Measurements from ENCODE around the gene CPA2. TPM values are rescaled to one million over a fixed set of nuclear protein-coding genes. Genes with fewer than 3 reads are reported as not detected.
"Not testable (repeated sequence)": the region's sequence is repeated elsewhere in the genome, so short reads cannot be mapped to it uniquely, and the experiment has no call there.

Gene CPA2
- total RNA-seq, result under 1 TPM; 0.14 to 0.44 TPM

DNA sequence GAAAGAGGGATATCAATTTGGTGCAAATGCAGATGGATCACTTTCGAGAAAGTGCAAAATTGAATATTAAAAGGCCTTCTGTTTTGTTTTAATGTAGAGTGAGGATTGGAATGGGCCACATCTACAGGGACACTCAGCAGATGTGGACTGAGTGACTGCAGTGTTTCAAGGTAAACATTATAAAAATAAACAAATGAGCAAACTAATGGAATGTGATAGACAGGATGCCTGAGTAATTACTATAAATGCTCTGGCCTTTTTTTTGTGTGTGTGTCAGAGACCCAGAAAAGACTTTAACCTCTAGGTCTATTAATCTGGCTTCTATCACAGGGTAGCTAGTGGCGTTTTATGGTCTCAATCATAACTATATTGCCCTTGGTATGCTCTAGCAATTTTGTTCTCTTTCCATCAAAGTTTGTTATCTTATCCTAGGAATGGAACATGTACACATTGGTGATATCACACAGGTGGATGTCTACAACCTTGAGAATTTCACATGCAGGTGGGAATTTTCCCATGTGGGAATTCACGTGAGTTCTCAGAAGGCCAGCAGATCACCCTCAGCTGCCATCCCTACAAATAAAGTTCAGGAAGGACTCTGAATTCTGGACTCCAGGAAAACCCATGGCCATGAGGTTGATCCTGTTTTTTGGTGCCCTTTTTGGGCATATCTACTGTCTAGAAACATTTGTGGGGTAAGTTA is at the start of gene CPA2:
TSS of gene CPA2 (plus strand) at position 606 of the 703 bp plus-strand sequence. CDS start at position 625, 19 bp downstream.
- intact Hi-C loops (cut with micrococcal nuclease), result no loop called here
- Mint-ChIP-seq H3K4me3 (no peak within 1 kb of the TSS), H3K9me3 (no peaks in the 10 kb centered on the region), H3K27ac (no peak within 1 kb of the TSS), H3K4me1 (ENCODE audit: low read depth) (no peaks in the 10 kb centered on the region), H3K27me3 (peaks cover 1% of the 10 kb centered on the region), H3K36me3 (no peaks in the 10 kb centered on the region)
- no peak for DNase-seq
- POLR2A ChIA-PET, result no interaction called here
- CTCF ChIA-PET, result no interaction called here

DNA sequence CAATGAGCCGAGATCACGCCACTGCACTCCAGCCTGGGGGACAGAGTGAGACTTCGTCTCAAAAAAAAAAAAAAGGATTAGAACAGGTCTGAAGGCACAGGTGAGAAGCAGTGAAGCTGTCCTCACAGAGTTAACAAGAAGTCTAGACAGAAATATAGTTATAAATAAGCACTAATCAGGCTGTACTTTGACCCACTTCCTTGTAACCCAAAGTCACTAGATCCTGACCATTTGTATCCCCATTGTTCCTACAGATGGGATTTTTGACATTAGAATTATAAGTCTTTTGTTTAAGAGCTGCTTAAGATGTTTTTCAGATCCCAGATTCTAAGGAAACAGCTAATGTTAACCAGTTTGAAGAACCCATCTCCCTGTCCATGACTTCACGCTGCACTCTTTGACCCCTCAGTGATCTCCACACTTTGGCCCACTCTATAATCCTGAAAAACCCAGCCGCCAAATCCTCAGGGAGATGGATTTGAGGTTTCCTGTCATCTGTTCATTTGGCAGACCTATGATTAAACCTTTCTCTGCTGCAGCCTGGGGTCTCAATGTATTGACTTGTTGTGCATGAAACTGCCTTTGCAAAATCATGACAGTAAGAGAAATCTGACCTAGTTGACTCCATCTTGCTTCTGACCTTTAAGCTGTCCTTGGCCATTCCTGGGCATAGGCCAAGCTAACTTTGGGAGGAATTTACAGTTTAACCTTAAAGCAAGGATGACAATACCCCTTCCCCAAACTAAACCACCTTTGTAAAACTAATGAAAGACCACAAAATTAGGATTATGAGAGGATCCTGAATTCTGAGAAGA is 47.6 kb upstream of the CPA2 start:
- Mint-ChIP-seq H3K27ac (no peak overlapping the region), H3K36me3 (no peaks in the 10 kb centered on the region), H3K9me3 (no peaks in the 10 kb centered on the region), H3K27me3 (peaks cover 4% of the 10 kb centered on the region), H3K4me3 (no peak overlapping the region), H3K4me1 (ENCODE audit: low read depth) (no peaks in the 10 kb centered on the region)
- ChIA-PET POLR2A (no interaction called here), CTCF (no interaction called here)
- intact Hi-C loops (cut with micrococcal nuclease), result no loop called here
- DNase-seq, result no peak

DNA sequence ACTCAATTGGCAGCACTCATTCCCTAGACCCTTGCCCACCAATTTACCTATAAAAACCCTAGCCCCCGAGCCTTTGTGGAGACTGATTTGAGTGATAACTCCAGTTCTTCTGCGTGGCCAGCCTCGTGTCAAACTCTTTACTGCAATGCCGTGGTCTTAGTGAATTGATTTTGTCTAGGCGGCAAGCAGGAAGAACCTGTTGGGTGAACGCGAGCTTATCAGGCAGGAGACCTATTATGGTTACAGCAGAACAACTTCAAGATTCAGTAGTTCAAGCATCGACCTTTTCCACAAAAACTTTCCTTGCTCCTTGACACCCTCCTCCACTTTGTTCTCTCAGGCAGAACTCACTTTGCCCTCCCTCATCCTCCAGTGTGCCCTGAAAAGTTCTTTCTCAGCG is 46.8 kb upstream of the CPA2 start:
- no peak for DNase-seq
- H3K9me3 Mint-ChIP-seq, result no peaks in the 10 kb centered on the region

DNA sequence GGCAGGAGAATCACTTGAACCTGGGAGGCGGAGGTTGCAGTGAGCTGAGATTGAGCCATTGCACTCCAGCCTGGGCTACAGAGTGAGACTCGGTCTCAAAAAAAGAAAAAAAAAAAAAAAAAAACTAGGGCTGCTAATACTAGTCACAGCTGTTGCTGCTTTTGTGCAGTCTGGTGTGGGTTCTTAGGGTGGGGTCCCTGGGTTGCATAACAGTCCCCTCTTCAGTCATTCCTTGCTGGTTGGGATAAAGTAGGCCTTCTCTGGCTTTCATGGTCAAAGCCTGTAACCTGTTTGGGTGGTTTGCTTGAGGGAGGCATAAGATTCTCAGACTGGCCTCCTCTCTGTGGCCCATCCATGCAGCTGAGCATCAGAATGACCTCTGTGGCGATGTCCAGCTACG is 44.9 kb upstream of the CPA2 start:
- Mint-ChIP-seq H3K4me3 (no peak overlapping the region), H3K36me3 (no peaks in the 10 kb centered on the region), H3K4me1 (ENCODE audit: low read depth) (no peaks in the 10 kb centered on the region), H3K27me3 (no peaks in the 10 kb centered on the region), H3K27ac (no peak overlapping the region), H3K9me3 (no peaks in the 10 kb centered on the region)
- intact Hi-C loops (cut with micrococcal nuclease), result no loop called here
- ChIA-PET CTCF (interaction anchor here (0.5 to 0.6 kb wide), 2 partner anchors 131 to 493 kb away, joined by 3 to 4 read pairs; no protein-coding TSS in a partner anchor), POLR2A (no interaction called here)
- no peak for DNase-seq

More for the DNA sequence above, 46.8 kb upstream of the CPA2 start:
- Mint-ChIP-seq H3K36me3 (no peaks in the 10 kb centered on the region), H3K4me1 (ENCODE audit: low read depth) (no peaks in the 10 kb centered on the region), H3K4me3 (no peak overlapping the region), H3K27me3 (no peaks in the 10 kb centered on the region), H3K27ac (no peak overlapping the region)
- intact Hi-C loops (cut with micrococcal nuclease), result no loop called here
- ChIA-PET POLR2A (no interaction called here), CTCF (no interaction called here)

DNA sequence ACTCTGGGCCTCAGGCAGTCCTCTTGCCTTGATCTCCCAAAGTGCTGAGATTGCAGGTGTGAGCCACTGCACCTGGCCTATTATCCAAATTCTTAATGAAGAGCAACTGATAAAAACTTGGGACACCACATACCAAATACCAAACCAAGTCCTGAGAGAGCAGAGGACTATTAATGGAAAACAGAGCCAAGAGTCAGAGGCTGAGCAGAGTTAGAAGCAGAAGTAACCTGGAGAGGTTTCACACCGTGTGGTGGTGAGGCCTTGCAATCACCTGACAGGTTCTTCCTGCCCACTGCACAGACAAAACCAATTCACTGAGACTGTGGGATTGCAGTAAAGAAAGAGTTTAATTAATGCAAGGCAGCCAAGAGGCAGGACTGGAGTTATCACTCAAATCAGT is 43.0 kb upstream of the CPA2 start:
- Mint-ChIP-seq H3K27ac (no peak overlapping the region), H3K4me1 (ENCODE audit: low read depth) (no peaks in the 10 kb centered on the region), H3K27me3 (no peaks in the 10 kb centered on the region), H3K36me3 (no peaks in the 10 kb centered on the region), H3K4me3 (no peak overlapping the region), H3K9me3 (no peaks in the 10 kb centered on the region)
- POLR2A ChIA-PET, result no interaction called here
- no peak for DNase-seq
- CTCF ChIA-PET, result no interaction called here
- intact Hi-C loops (cut with micrococcal nuclease), result no loop called here

DNA sequence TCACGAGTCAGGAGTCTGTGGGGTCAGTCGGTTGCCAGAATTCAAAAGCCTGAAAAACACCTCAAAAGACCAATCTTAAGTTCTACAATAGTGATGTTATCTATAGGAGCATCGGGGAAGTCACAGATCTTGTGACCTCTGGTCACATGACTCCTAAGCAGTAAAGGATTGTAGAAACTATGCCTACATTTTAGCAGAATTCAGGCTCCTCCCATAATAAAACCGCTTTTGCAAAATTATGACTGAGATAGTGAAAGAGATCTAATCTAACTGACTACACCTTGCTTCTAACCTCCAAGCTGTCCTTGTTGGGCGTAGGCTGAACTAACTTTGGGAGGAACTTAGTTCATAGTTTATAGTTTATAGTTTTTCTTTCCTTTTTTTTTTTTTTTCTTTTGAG is 42.5 kb upstream of the CPA2 start:
- POLR2A ChIA-PET, result no interaction called here
- Mint-ChIP-seq H3K27ac (no peak overlapping the region), H3K4me3 (no peak overlapping the region), H3K27me3 (no peaks in the 10 kb centered on the region), H3K9me3 (no peaks in the 10 kb centered on the region), H3K4me1 (ENCODE audit: low read depth) (no peaks in the 10 kb centered on the region), H3K36me3 (no peaks in the 10 kb centered on the region)
- intact Hi-C loops (cut with micrococcal nuclease), result no loop called here
- DNase-seq, result no peak
- CTCF ChIA-PET, result no interaction called here

DNA sequence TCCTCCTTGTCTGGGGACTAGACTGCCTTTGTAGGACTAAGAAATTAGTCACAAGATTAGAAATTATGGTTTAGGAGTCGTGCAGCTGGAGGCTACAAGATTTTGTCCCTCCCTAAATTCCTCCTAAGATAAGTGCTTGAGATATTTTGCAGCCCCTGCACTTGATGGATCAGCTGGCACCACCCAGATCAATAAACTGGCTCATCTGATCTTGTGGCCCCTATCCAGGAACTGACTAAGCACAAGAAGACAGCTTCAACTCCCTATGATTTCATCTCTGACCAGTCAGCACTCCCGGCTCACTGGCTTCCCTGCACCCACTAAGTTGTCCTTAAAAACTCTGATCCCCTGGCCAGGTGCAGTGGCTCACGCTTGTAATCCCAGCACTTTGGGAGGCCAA is 41.7 kb upstream of the CPA2 start:
- H3K27me3 Mint-ChIP-seq; H3K27ac Mint-ChIP-seq; intact Hi-C loops (cut with micrococcal nuclease); DNase-seq; H3K4me3 Mint-ChIP-seq; H3K36me3 Mint-ChIP-seq; H3K9me3 Mint-ChIP-seq; H3K4me1 Mint-ChIP-seq (ENCODE audit: low read depth); CTCF ChIA-PET; POLR2A ChIA-PET: not testable (repeated sequence)

DNA sequence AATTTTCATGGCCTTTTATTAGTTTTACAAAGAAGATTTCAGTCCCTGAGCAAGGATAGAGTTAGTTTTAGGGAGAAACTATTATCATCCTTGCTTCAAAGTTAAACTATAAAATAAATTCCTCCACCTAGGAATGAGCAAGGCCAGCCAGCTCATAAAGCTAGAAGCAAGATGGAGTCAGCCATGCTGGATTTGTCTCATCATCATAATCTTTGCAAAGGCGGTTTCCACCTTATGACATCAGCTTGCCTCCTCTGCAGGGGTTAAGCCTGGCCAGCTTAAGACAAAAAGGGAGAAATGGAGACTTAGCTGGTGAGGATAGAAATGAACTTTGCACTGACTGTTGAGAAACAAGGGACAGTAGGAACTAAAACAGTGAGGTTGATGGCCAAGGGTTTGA is 40.3 kb upstream of the CPA2 start:
- Mint-ChIP-seq H3K36me3 (no peaks in the 10 kb centered on the region), H3K27me3 (no peaks in the 10 kb centered on the region), H3K27ac (no peak overlapping the region), H3K4me3 (no peak overlapping the region), H3K9me3 (no peaks in the 10 kb centered on the region), H3K4me1 (ENCODE audit: low read depth) (no peaks in the 10 kb centered on the region)
- DNase-seq, result no peak
- POLR2A ChIA-PET, result no interaction called here
- intact Hi-C loops (cut with micrococcal nuclease), result no loop called here
- CTCF ChIA-PET, result interaction anchor here (1.0 kb wide), 1 partner anchor 11 kb away, joined by 4 read pairs; no protein-coding TSS in a partner anchor

DNA sequence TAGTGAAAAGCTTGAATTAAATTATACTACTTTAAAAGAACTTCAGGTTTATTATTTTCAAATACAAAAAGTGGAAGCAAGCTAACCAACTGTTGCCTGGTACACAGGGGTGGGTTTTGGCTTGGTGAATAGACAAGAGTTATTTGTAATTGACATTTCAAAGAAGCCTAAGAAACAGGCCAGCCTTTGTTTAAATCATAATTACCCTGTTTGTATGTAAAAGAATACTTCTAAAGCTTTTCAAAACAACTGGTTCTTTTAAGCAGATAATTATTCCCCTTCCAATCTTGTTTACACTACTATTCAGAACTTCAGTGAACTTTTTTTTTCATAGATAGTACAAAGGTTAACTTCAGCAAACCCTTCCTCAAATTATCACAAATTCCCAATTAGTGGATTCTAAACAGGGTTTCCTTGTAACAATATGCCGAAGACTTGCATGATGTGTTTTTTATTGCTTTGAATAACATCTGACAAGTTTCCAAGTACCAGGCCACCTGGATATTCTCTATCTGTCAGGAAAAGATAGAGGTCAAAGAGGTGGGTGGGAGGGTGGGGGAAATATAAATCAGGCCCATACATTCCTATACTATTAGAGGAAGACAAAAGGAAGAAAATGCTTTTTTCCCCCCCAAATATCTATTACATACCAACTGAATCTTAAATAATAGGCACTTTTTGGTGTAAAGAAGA is 38.6 kb upstream of the CPA2 start:
- Mint-ChIP-seq H3K36me3 (no peaks in the 10 kb centered on the region), H3K27ac (no peak overlapping the region), H3K4me1 (ENCODE audit: low read depth) (no peaks in the 10 kb centered on the region), H3K27me3 (no peaks in the 10 kb centered on the region), H3K9me3 (no peaks in the 10 kb centered on the region), H3K4me3 (no peak overlapping the region)
- DNase-seq, result no peak
- POLR2A ChIA-PET, result no interaction called here
- intact Hi-C loops (cut with micrococcal nuclease), result no loop called here
- CTCF ChIA-PET, result interaction anchor here (0.6 to 0.9 kb wide), 2 partner anchors 530 to 572 kb away, joined by 3 to 4 read pairs; no protein-coding TSS in a partner anchor

DNA sequence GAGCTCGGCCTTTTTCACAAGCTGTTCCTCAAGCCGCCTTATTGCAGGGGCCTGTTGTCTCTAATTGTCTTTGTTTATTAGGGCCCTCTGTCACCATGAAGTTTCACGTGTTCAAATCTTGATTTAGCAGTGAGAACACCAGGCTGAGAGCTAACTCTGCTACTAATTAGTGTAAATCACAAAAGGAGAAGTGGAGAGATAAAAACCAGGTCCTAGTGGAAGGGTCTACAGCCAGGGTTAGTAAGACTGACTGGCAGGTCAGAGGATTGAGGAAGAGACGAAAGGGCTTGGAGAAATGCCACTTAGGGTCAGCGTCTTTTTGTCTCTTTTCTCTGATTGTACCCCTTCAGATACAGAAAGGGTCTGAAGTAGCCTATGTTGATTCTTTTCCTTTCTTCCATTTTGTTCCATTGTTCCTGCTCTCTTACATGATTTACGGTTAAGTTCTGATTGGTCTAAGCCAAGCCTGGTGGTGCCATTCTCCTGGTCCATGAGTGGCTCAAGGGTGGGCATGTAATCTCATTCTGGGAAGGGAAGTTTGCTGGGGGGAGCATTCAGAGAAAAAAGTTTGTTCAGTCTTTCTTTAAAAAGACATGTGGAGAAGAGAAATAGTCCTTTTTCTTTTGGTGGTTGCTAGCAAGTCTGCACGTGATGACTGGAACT is 37.7 kb upstream of the CPA2 start:
- intact Hi-C loops (cut with micrococcal nuclease), result no loop called here
- POLR2A ChIA-PET, result no interaction called here
- H3K27ac Mint-ChIP-seq, result no peak overlapping the region
- no peak overlapping the region for H3K4me3 Mint-ChIP-seq
- H3K9me3 Mint-ChIP-seq, result no peaks in the 10 kb centered on the region
- no peaks in the 10 kb centered on the region for H3K4me1 Mint-ChIP-seq (ENCODE audit: low read depth)
- no peak for DNase-seq
- H3K27me3 Mint-ChIP-seq, result no peaks in the 10 kb centered on the region
- CTCF ChIA-PET, result interaction anchor here (0.6 kb wide), 1 partner anchor 571 kb away, joined by 3 read pairs; no protein-coding TSS in a partner anchor
- no peaks in the 10 kb centered on the region for H3K36me3 Mint-ChIP-seq

DNA sequence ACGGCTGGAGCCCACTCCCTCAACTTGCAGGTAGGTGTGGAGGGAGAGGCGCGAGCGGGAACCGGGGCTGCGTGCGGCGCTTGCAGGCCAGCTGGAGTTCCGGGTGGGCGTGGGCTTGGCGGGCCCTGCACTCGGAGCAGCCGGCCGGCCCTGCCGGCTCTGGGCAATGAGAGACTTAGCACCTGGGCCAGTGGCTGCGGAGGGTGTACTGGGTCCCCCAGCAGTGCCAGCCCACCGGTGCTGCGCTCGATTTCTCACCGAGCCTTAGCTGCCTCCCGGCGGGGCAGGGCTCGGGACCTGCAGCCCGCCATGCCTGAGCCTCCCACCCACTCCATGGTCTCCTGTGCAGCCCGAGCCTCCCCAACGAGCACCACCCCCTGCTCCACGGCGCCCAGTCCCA is 36.7 kb upstream of the CPA2 start:
- H3K36me3 Mint-ChIP-seq; H3K4me1 Mint-ChIP-seq (ENCODE audit: low read depth); H3K27ac Mint-ChIP-seq; H3K4me3 Mint-ChIP-seq; H3K9me3 Mint-ChIP-seq; POLR2A ChIA-PET; intact Hi-C loops (cut with micrococcal nuclease); H3K27me3 Mint-ChIP-seq; CTCF ChIA-PET; DNase-seq: not testable (repeated sequence)

DNA sequence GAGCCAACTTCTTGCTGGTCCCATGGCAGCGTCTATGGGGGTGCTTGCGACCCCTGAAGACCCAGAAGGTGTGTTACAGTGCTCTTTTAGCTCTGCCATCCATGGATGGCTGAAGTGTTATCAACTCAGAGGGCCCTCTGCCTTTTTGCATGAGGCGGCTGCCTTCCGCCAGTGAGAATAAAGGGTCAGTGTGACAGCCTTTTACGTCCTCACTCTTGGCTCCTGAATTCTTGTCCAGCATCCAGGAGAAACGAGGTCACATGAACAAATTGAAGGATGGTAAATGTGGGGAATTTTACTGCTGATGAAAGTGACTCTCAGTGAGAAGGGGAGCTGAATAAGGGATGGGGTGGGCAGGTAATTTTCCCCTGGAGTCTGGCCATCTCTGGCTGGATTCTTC is 34.9 kb upstream of the CPA2 start:
- intact Hi-C loops (cut with micrococcal nuclease), result no loop called here
- no peaks in the 10 kb centered on the region for H3K9me3 Mint-ChIP-seq
- H3K27me3 Mint-ChIP-seq, result peaks cover 2% of the 10 kb centered on the region
- H3K27ac Mint-ChIP-seq, result no peak overlapping the region
- no peak overlapping the region for H3K4me3 Mint-ChIP-seq
- no peaks in the 10 kb centered on the region for H3K36me3 Mint-ChIP-seq
- H3K4me1 Mint-ChIP-seq (ENCODE audit: low read depth), result no peaks in the 10 kb centered on the region
- DNase-seq, result no peak
- CTCF ChIA-PET, result no interaction called here
- POLR2A ChIA-PET, result no interaction called here

Data from activated CD4-positive, alpha-beta memory T cell treated with anti-CD3 and anti-CD28 coated beads for 36 hours (primary cell).